NOMO-1 (cell line): ENCODE data around the gene EMID1.

Experiments used
- DNase-seq, 2 experiments: peaks; one replicate each; lab custom pipeline; 2025; ENCODE audit not compliant: unreplicated experiment in 2 of 2; lab: John Stamatoyannopoulos, UW

EMID1 gene

DNA sequence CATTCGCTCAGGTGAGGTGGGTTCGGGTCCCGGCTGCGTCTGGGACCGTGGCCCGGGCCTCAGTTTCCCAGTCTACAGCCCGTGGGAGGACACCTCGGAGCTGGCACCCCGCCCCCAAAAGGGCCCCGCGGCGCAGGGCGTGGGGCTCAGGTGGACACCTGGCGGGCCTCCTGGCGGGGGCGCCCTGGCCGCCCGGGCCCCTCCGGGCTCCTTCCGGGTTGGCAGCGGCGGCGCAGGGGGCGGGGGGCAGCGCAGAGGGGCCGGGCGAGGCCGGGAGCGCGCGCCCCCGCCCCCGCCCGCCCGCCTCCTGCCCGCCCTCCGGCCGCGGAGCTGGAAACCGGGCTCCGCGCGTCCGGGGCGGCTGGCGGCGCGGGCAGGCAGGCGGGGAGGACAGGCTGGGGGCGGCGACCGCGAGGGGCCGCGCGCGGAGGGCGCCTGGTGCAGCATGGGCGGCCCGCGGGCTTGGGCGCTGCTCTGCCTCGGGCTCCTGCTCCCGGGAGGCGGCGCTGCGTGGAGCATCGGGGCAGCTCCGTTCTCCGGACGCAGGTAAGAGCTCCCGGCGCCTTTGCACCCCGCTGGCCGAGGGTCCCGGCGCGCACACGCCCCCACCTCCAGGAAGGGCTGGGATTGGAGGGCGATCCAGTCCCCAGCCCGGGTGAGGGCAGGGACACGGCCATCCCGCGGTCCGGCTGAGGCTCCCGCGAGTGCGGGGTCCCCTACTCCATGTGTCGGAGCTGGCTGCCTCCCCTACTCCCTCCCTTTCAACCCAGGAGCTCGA lies at the start of gene EMID1:
Gene EMID1, plus strand, starts transcription at position 303 of the 778 bp plus-strand sequence. Its CDS starts 143 bp downstream, at position 446.
- DNase-seq: peak; percentile 19 to 21

DNA sequence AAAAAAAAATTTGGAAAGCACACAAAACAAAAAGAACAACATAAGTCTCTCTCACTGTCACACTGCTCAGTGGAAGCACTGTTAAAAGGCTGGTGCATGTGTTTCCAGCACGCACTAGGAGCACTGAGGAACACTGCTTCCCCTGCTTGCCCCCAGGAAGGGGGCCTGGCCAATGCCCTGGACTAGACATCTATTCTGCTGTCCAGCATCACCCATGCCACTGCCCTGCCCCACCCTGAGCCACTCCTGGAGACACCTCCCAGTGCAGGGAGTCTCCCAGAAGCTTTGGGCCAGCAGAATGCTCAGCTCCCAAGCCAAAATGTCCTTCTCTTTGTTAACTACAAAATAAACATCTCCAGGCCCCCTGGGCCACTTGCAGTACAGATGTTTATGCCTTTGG lies 49.7 kb upstream of the EMID1 start:
- DNase-seq: no peak

DNA sequence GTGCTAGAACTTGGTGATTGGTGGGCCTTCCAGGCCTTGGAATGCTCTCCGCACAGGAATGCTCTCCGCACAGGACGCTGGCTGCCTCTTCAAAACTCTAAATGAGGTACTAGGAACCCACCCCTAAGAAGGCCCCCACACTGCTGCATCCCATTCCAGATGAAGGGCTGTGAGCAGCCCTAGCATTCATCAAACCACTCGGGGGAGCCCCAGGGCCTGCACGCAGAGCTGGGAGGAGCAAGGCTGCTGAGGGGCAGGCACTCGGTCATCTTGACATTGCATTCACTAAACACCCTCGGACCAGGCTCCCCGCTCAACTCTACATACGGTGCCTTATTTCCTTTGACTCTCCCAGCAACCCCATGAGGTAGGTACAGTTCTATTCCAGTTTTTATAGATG lies 49.2 kb upstream of the EMID1 start:
- DNase-seq: no peak

DNA sequence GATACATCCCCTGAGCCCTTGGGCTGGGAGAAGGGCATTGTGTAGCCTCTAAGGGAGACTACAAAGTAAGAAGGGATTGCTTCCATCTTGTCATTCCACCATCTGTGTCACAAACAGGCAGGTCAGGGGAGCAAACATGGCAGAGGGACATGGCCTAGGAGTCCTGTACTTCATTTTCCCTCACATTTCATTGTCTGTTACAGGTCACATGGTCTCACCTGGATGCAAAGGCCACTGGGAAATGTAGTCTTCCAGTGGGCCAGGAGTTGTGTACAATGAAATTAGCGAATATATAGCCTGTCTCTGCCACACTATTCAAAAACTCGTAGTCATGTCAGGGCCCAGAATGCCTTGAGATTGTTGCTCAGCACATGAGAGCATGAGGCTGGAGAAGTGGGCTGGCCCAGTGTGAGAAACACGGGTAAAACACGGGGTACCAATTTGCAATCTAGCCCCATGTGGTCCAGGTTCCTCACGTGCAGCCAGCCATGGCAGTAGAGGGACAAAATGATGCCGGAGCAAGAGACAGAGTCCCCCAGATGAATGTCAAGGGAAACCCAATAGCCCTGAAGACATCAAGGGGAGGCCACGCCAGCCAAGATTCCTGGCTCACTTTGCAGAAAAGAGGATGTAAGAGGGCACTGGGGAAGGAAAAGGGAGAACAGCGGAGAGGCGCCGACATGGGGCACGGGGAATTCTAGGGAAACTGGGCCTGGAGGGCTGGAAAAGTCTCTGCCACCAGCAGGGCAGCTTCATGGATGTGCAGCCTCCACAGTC lies 47.7 kb upstream of the EMID1 start:
- DNase-seq: no peak

DNA sequence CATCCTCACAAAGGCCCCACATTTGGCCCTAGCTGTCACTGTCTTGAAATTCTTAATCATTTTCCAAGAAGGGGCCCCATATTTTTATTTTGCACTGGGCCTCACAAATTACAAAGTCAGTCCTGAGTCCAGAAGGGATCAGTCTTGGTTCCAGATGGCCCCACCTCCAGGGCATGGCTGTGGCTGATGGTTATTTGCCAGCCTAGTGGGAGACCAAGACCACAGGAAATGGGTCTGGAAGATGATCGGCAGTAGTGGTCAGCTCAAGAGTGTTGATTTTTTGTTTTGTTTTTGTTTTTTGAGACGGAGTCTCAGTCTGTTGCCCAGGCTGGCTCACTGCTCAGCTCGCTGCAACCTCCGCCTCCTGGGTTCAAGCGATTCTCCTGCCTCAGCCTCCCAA lies 47.1 kb upstream of the EMID1 start:
- no peak for DNase-seq

DNA sequence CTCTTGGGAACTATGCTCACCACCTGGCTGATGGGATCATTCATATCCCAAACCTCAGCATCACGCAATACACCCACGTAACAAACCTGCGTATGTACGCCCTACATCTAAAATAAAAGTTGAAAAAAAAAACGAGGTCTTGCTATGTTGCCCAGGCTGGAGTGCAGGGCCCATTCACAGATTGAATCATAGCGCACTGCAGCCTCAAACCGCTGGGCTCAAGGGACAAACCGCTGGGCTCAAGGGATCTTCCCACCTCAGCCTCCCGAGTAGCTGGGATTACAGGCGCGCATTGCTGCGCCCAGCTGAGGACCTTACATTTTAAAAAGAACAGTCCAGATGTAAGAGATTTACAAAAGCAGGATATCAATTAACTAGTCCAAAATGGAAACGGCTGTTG lies 41.9 kb upstream of the EMID1 start:
- DNase-seq: no peak

DNA sequence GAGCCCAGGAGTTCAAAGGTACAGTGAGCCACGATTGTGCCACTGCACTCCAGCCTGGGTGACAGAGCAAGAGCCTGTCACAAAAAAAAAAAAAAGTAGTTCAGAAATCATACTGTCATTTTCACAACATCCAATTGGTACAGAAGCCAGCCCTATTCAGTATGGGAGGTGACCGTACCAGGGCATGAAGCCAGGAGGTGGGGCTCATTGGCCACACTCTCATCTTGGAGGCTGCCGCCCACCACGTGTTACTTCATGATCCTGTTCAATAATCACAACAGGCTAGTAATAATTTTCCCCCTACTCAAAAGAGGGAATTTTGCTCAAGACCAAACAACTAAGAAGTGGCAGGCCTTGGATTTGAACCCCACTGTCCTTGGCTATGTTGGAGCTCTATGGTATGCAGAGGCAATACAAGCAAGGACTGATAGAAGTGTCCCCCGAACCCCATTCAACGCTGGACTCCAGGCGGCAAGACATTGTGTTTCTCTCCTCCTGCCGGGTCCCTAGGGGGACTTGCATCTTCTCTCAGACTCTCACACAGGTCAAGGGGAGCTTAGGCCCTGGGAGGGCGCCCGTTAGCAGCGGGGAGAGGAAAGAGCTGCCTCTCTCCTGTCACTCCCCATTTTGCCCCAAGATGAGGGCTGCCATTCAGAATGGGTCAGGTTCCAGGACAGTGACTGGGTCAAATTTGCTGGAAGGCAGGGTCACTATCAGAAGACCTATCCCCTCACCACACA lies 40.2 kb upstream of the EMID1 start:
- DNase-seq: no peak

DNA sequence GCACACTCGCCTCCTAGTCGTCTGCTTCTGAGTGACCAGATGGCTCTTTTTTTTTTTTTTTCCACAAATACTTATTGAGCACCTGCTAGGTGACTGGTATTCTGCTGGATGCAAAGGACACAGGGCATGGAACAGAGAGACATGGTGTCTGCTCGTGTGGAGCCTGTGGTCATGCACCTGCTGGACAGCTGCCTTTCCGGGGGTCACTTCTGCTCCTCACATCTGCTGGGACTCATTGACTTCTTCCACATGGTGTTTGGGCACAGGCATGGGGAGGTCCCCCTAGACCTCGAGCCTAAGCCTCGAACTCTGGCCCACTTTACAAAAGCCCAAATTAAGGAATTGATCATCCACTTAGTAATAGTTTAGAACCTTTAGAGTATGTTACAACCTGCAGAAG lies 39.5 kb upstream of the EMID1 start:
- DNase-seq: no peak

DNA sequence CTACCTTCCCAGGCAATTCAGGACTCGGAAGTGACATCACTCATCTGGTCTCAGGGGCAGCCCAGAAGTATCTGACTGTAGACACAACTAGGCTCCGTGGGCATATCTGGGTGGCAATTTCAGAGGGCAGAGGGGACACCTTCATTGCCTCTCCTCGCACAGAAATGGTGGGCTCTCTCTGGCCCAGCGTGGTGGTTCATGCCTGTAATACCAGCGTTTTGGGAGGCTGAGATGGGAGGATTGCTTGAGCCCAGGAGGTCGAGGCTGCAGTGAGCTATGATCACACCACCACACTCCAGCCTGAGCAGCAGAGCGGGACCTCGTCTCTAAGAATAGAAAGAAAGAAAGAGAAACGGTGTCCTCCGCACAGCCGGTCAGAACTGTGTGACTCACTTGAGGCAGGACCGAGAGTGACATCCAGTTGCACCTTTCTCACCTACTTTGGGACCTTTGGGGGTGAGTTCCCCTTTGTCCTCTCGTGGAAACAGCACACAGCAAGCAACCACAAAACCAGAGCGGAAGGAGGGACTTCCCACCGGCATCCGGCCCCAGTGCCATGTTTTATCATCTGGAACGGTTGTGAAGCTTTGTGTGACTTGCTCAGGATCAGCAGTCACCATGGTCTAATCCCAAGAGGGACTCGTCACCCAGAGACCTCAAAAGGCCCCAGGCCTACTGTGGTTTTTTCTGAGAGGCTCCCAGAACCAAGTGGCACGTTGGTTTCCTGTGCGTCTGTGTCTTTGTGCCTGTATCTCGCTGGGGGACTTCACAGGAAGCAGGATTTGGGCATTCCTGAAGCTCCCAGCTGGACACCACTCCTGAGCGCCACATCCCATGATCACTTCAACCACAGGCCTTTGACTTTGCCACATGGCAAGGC lies 38.4 kb upstream of the EMID1 start:
- peak; percentile 53 to 67 for DNase-seq

DNA sequence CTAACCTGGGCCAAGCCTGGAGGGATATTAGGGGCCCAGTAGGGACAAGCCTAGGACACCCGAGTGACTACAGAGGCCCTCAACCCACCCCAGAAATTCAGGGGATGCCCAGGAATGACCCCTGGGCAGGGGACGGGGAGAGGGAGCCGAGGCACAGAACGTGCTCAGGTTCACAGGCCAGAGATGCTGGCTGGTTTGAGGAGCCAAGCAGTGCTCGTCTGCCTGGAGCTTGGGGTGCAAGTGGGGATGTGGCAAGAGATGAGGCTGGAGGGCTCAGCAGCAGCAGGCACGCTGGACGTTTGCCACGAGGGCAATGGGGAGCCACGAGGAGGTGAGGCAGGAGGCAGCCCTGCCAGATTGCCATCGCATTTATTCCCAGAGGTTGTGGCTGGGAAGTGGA lies 34.0 kb upstream of the EMID1 start:
- DNase-seq: no peak

DNA sequence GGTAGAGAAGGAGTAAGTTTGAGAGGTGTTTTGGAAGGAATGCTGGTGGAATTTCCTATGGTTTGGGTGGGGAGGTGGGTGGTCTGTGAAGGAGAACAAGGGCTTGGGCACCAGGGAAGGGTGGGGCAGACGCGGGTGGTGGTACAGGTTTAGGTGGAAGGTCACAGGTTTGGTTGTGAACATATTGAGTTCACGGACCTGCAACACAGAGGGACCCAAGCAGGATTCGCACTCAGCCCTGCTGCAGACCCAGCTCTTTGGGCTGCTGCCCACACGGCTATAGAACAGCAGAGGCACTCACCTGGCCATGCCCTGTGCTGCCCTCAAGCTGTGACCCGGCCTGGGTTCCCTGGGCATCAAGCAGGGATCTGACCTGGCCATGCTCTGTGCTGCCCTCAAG lies 33.5 kb upstream of the EMID1 start:
- DNase-seq: no peak

DNA sequence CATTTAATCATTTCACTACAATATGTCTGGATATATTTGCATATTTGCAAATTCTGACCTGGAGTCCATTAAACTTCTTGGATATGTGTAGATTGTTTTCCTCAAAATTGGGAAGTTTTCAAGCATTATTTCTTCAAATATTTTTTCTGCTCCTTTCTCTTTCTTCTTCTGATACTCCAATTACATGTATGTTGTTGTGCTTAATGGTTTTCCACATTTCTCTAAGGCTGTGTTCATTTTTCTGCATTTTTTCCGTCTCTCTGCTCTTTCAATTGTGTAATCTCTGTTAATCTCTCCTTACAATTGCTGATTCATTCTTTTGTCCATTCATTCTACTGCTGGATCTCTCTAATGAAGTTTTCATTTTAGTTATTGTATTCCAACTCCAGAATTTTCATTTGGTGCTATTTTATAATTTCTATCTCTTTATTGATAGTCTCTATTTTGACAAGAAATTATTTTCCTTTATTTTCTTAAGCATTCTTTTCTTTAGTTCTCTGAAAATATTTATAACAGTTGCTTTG lies 30.3 kb upstream of the EMID1 start:
- no peak for DNase-seq

DNA sequence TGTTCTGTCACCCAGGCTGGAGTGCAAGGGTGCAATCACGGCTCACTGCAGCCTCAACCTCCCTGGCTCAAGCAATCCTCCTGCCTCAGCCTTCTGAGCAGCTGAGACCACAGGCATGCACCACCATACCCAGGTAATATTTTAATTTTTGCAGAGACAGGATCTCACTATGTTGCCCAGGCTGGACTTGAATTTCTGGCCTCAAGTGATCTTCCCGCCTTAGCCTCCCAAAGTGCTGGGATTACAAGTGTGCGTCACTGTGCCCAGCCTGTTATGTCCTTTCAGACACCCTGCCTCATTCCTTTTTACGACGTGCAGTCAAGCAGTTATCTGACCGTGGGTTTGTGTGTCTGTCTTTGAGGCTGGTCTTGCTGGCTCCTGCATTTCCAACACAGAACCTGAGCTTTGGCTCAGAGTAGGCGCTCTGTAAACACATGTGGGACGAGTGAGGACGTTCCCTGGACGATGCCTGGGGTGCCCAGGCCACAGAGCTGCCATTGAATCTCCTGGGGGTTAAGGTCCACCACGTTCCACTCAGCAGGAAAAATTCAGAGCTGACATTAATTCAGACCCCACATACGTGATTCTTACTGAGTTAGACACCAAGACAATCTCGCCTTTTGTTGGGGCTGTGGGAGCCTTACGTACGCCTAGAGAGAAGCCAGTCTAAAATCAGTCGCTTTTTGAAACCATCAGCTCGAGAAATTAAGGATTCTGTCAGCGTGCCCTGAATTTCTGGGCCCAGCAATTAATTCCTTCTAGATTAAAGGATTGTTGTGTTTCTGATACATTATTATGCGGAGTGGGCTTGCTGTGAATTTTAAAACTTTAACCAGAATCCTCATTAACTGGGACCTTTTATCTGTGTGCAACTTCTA lies 21.5 kb upstream of the EMID1 start:
- DNase-seq: no peak

DNA sequence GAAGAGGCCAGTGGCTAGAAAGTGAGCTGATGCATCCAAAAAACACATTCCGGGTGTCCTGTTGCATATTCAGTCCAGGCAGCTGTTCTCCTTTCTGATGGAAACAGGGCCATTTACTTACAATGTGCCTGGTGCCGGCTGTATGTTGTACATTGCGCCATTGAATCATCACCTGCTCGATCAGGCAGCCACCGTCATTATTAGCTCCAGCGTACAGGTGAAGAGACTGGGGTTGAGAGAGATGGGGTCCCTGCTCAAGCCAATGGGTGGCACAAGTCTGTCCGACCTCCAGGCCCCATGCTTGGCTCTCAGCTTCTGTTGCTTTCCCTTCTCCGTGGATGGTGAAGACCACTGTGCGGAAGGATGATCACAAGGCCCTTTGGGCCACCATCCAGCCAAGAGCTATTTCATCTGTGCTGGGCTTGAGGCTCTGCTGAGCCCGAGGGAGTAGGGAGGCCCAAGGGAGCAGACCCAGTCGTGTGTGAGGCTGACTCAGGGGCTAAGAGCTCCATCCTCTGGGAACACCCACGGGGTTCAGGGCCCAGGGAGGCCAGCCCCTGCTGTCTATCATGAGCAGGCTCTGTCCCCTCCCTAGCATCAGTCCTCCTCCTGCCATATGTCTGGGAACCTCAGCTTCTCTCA lies 20.7 kb upstream of the EMID1 start:
- no peak for DNase-seq

DNA sequence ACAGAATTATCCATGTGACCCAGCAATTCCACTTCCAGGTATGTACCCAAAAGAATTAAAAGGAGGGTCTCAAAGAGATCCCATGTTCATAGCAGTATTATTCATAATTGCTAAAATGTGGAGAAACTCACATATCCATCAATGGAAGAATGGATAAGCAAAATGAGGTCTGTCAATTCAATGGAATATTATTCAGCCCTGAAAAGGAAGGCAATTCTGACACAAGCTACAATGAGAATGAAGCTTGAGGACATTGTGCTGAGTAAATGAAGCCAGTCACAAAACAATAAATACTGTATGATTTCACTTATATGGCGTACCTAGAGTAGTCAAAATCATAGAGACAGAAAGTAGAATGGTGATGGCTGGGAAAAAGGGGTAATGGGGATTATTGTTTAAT lies 19.4 kb upstream of the EMID1 start:
- no peak for DNase-seq

DNA sequence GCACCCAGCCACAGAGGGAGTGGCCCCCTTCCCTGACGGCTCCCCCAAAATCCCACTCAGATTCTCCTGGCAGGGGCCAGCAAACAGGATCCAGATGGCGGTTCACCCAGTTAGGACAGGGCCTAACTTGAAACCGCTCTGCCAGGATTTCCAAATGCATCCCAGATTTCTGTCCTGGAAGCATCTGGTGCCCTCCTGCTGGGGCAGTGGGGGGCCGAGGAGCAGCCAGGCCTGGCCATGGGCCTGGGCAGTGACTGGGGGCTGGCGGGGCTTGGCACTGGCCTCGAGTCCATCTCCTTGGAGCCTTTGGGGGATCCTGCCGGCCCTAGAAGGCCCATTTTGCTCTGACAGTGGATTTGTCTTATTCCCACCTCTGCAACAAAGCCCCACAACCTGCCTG lies 17.9 kb upstream of the EMID1 start:
- DNase-seq: no peak

DNA sequence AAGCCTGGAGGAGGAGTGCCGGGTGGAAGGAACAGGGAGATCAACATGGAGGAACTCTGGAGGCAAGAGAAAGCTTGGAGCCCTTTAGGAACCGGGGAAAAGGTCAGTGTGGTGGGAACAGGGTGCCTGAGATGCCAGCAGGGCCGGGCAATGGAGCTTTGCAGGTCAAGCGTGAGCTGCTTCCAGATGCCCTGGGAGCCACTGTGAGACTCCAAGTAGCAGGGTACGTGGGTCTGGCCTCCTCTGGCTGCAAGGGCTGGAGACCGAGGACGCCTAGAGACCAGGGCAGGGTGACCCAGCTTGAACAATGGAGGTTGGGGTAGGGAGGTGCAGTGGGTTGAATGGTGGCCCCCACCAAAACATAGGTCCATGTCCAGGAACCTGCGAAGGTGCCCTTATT lies 15.6 kb upstream of the EMID1 start:
- DNase-seq: no peak

DNA sequence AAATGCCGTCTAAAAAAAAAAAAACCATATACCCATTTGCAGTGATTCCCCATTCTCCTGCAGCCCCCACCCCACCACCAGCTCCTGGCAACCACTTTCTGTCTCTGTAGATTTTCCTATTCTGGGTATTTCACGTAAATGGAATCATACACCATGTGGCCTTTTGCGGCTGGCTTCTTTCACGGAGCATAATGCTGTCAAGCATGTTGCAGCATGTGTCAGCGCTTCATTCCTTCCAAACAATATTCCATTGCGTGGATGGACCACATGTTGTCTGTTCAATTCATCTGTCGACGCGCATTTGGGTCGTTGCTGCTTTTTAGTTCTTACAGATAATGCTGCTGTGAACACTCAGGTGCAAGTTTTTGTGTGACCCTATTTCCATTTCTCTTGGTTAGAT lies 14.8 kb upstream of the EMID1 start:
- DNase-seq: no peak

DNA sequence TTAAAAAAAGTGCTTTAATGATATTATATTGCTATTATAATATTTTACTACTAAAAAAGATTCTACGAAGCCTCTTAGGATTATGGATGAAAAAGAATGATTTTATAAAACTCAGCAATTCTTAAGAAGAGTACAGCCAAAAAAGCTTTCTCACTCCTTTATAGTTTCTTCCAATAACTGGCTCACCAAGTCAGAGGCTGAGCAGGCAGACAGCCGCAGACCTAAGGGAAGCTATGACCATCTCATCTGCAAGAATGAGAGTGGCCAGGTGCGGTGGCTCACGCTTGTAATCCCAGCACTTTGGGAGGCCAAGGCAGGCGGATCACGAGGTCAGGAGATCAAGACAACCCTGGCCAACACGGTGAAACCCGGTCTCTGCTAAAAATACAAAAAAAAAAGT lies 12.7 kb upstream of the EMID1 start:
- no peak for DNase-seq
